HG03439 (cell line): Measurements from ENCODE around the gene PLEKHO2.

Experiments
- ATAC-seq: cut with Tn5 transposase; IDR thresholded peaks from one replicate; pipeline ENCODE4 v1.9.1; 2021; ENCODE audit warnings: mild to moderate bottlenecking, moderate library complexity; ENCODE audit not compliant: unreplicated experiment

PLEKHO2 gene

DNA sequence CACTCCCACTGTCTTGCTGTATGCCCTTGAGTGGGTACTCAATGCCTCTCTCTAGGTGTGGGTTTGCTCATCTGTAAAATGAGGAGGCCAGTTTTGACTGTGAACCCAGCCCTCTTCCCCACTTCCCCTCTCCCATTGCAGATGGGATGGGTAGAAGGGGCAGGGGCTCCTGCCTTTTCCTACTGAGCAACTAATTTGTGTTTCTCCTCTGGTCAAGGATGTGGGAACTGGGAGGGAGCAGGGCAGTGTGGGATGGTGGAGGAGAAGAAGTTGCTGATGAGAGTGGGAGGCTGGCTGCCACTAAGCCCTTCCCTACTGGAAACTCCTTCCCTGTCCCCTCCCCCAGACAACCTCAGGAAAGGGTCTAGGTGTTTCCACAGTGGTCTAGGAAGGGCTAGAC is 49.8 kb downstream of the PLEKHO2 start:
- no peak for ATAC-seq

DNA sequence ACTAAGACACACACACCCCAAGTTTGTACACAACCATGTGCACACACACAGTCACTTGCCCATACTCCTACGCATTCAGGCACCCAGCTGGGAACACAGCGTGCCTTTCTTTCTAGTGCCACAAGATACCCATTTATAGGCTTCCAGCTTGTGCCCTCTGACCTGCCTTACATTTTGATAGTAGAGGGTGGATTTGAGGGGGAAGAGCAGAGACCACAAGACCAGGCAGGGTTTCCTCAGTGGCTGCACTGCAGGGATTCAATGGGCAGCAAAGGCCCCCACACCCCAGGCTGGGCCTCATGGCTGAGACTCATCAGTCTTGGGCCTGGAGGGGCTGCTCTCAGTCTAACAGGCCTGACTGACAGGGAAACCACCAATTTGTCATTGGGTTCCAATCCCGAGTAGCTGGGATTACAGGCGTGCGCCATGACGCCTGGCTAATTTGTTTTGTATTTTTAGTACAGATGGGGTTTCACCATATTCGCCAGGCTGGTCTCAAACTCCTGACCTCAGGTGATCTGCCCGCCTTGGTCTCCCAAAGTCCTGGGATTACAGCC is 51.2 kb downstream of the PLEKHO2 start:
- no peak for ATAC-seq

DNA sequence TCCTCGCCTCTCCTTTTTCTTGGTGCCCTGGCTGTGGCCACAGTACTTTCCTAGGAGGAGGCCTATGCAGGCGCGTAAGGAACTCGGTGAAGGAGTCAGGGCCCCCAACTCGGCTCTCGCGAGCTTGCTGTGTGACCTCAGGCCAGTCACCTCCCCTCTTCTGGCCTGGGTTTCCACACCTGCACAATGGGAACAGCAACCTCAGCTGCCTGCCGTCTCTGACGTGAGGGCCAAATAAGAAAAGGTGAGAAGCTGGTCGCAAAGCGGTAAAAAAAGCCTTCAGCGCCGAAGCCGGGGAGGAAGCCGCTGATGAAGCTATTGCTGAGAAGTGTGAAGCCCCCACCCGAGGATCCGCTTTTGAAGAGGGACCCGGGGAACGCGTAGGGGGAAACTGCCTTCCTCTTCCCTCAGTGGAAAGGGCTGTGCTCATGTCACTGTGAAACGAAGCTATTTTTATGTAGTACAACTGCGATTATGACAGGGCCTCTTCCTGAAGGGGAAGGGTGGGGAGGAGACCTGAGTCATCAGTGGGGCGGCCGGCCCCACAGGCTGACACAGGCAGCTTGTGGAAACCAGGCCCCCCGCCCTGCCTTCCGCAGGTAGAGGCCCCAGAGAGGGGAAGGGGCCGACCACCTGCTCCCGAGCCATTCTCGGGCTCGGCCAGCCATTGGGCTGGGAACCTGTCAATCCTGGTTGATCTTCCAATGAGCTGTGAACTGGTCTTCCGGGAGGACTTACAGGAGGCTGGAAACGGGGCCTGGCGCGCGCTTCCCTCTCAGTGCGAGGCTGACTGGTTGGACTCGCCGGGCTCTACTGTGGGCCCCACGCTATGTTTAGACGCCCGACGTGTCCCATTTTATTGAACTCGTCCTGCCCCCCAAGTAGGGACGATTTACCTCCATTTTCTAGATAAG is 52.0 kb downstream of the PLEKHO2 start:
- ATAC-seq = peak; percentile 71

- no peak for ATAC-seq
Observed at GRCh38 chr15:64894395-64895056, 52.8 kb downstream of the PLEKHO2 start.

DNA sequence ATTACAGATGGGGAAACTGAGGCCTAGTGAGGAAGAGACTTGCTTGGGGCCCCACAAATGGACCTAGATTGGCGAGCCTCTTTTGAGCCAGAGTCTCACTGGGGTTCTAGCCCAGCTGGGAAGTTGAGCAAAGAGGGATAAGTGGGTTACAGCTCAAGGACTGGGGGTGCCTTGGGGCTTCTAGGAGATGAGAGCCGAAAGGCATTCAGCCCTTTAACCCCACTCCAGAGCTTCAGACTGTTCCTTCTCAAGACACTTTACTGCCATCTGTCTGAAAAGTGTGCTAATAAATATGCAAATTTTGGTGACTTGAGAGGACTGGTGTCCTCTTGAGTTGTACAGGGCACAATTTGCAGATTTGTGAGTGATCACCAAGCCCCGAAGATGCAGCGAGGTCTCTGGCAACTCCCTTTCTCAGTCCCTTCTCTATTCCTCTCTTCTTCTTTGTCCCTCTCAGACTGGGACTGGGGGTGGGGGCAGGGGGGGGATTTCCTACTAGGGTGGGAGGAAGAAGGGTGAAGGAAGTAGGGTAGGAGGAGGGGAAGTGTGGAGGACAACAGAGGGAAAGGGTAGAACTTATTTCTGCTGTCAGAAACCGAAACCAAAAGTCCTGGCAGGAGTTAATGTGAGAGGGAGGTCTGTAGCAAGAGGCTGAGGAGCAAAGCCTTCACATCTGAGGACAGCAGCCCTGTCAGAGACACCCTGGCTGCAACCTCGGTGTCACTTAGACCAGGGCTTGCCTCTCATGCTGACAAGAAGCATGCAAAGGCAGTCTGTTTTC is 53.8 kb downstream of the PLEKHO2 start:
- no peak for ATAC-seq

- ATAC-seq = no peak
Observed at GRCh38 chr15:64896371-64897069, 54.8 kb downstream of the PLEKHO2 start.

DNA sequence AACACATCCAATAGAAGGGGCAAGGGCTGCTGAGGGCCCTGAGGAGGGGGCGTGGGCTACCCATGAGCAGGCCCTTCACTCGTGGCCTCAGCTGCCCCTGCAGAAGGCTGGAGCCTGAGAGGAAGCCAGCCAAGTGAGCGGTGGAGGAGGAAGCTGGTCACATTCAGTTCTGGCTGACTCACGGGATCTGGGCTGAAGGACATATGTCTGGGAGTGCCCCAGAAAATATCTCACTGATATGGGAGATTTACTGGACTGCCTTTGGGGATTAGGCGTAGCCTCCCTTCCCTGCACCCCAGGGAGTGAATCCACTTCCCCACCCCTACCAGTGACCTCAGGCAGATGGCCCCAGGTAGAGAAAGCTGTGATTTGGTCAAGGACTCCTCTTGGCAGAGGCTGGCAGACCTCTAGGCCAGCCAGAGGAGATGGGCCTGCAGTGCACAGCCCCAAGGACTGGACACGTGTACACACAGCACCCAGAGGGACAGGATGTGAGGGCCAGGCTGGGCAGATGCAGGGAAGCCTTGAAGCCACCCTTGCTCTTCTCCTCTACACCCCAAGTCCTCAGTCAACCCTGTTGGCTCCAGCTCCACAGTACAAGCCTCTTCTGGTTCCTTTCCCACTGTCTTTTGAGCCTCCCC is 55.8 kb downstream of the PLEKHO2 start:
- ATAC-seq = no peak

GRCh38 chr15:64898406-64898805 is 56.7 kb downstream of the PLEKHO2 start:
- no peak for ATAC-seq

DNA sequence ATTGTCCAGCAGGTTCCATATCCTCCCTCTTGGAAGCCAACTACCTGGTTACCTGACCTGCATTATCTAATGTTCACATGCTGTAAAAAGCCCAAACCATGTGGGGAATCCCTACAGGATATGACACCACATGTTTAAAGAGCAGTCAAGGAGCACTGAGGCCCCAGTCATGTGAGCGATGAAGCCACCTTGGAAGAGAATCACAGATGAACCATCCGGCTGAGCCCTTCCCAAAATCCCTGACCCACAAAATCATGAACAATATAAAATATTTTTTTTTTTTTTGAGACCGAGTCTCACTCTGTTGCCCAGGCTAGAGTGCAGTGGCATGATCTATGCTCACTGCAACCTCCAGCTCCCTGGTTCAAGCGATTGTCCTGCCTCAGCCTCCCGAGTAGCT is 59.4 kb downstream of the PLEKHO2 start:
- ATAC-seq = no peak

GRCh38 chr15:64901914-64902313 is 60.2 kb downstream of the PLEKHO2 start:
- no peak for ATAC-seq

DNA sequence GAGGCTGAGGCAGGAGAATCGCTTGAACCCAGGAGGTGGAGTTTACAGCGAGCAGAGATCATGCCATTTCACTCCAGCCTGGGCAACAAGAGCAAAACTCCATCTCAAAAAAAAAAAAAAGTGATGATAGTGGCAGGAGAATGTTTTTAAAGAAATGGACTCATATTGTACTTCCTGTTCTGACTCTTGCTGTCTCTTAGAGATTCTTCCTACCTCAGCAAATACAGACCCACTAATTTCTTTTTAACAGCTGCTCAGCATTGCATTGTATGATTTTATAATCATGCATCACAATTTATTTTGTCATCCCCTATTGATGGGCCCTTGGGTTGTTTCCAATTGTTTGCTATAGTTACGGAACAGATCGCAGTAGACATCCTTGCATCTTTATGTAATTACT is 61.1 kb downstream of the PLEKHO2 start:
- no peak for ATAC-seq

- no peak for ATAC-seq
Observed at GRCh38 chr15:64903326-64903950, 61.7 kb downstream of the PLEKHO2 start.

GRCh38 chr15:64904189-64904588 is 62.5 kb downstream of the PLEKHO2 start:
- ATAC-seq = no peak

- no peak for ATAC-seq
Observed at GRCh38 chr15:64905119-64905831, 63.6 kb downstream of the PLEKHO2 start.

DNA sequence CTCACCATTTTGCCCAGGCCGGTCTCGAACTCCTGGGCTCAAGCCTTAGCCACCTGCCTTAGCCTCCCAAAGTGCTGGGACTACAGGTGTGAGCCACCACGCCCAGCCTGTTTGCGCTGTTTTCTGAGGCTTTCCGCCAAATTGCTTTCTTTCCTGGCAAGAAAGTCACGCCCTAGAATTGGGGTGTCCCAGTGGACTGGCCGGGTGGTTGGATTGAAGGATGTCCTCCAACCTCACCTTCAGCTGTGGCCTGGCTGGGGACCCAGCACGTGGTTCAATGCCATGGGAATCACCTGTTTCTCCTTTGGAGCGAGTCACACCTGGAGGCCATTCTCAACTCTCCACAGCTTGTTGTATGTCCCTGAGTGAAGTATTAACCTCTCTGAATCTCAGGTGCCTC is 64.2 kb downstream of the PLEKHO2 start:
- ATAC-seq = no peak

- ATAC-seq = no peak
Observed at GRCh38 chr15:64906402-64906801, 64.7 kb downstream of the PLEKHO2 start.

- no peak for ATAC-seq
Observed at GRCh38 chr15:64907991-64908390, 66.3 kb downstream of the PLEKHO2 start.

DNA sequence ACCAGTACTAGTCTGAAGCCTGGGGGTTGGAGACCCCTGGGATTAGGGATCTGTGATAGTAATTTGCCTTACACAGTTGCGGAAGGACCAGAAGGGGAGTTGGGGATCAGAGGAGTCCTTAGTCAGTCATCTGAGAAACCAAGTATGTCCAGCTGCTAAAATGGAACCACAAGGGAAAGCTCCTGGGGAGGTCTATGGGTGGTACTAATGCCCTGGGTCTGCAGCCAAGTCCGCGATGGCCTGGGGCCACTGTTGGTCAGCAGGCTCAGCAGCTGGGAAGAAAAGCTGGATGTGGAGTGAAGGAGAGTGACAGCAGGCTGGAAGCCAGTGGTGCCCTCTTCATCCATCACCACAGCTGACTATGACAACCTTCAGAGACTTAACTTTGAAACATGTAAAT is 67.8 kb downstream of the PLEKHO2 start:
- no peak for ATAC-seq
